Jurkat, Clone E6-1 (cell line): ENCODE data around the gene SCAMP4.

Experiments used
- DNase-seq: peaks from one replicate; pipeline ENCODE4 v3.0.0-alpha.2; 2011; ENCODE audit warnings: low read depth, low spot score
- H3K4me3 ChIP-seq: 2 replicates; pipeline ENCODE4 v1.5.1; 2011; ENCODE audit warnings: mild to moderate bottlenecking, low read length, control low read depth, moderate library complexity

Gene SCAMP4

DNA sequence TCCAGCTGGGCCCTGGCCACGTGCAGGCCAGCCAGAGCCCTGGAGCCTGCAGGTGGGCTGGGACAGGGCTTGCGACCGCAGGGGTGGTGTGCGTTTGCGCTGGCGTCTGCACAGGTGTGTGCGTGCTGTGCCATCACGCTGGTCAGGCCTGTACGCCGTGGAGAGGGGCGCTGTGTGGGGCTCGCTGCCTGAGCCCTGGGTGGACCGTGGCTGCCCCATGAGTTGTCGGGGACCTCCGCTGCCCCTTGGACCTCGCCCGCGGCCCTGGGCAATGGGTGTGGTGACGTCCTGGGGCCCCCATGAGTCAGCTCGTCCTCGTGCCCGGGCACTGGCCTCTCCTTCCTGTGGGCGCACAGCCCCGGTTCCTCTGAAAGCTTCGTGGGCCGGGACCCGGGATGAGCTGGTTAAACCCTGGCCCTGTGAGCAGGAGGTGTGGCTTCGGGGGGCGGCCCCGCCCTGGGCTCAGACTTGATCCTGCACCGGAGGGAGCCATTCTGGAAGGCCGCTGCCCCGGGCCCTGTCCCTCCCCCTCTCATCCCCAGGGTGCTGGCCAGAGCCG is 42.5 kb downstream of the SCAMP4 start:
- no peak overlapping the region for H3K4me3 ChIP-seq
- DNase-seq = no peak

DNA sequence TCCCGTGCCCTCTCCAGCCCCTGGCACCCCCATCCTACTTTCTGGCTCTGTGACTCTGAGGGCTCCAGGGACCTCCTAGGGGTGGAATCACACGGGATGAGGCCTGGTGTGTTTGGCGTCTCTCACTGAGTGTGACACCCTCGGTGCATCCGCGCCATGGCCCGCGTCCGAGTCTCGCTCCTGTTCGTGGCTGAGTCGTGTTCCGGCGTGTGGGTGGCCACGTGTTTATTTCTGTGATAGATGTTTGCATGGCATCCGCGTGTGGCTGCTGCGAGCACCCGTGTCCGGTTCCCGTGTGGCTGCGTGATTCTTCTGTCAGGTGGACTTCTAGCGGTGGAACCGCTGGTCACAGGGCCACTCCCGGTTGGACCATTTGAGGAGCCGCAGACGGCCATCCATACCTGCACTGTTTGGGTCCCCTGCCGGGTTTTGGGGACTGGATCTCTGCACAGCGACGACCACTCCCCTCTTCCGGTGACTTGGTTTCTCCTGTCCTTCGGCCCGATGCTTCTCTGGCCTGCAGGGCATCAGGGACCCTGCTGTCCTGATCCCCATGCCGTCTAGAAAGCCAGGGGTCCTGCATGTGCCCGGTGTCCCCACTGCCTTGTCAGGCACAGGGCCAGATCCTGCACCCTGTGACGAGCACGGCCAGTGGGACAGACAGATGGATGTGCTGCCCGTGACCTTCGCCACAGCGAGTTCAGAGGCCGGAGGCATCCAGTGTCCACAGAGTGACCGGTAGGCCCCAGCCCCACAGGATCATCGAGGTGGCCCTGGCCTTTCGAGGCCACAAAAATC is 44.3 kb downstream of the SCAMP4 start:
- DNase-seq = no peak
- no peak overlapping the region for H3K4me3 ChIP-seq

DNA sequence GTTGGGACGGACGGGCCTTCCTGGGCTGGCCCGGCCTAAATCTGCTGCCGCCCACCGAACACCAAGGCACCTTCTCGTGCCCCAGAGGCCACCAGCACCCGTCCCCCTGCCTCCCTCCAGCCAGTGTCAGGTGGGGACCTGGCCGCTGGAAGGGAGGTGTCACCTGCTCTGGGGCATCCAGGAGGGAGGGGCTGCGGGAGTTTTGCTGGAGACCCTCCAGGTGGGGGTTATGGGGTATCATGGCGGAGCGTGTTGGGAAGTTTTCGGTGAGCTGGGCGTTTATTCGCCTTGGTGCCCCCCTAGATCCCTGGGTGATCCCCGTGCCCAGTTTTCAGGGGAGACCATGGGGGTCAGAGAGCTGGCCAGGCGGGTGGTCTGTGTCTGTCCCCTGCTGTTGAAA is 45.4 kb downstream of the SCAMP4 start:
- no peak for DNase-seq

DNA sequence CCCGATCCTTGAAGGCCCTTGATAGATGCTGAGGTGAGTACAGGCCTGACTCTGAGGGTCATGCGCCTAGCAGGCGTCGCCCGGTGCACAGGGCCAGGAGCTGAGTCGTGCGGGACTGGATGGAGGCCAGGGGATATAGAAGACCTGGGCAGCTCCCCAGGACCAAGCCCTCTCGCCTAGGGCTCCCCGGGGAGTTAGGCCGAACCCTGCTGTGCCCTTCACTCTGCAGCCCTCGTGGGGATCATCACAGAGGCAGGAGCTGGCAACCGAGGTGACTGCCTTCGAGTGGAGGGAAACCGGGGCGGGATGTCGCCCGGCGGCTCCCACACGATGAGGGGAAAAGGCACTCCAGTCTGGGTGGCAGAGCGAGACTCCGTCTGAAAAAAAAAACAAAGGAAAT is 47.4 kb downstream of the SCAMP4 start:
- no peak overlapping the region for H3K4me3 ChIP-seq
- no peak for DNase-seq

More for the DNA sequence above, 45.4 kb downstream of the SCAMP4 start:
- no peak overlapping the region for H3K4me3 ChIP-seq

DNA sequence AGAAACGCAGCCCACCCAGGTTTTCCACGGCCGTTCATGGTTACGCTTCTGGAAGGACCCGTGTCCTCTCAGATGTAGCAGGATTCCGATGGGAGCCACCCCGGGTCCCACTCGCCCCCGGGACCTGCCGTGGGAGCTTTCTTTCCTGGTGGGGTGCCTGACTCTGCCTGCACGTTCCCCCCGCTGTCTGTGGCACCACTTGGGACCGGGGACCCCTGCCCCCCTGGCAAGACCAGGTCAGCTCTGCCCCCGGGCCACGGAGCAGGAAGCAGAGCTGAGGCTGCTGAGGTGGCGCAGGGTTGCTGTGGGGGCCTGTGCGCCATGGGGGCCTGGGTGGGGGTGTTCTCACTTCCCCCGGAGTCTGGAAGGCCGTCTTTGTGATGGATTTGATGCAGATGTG is 47.8 kb downstream of the SCAMP4 start:
- no peak overlapping the region for H3K4me3 ChIP-seq
- DNase-seq = no peak

DNA sequence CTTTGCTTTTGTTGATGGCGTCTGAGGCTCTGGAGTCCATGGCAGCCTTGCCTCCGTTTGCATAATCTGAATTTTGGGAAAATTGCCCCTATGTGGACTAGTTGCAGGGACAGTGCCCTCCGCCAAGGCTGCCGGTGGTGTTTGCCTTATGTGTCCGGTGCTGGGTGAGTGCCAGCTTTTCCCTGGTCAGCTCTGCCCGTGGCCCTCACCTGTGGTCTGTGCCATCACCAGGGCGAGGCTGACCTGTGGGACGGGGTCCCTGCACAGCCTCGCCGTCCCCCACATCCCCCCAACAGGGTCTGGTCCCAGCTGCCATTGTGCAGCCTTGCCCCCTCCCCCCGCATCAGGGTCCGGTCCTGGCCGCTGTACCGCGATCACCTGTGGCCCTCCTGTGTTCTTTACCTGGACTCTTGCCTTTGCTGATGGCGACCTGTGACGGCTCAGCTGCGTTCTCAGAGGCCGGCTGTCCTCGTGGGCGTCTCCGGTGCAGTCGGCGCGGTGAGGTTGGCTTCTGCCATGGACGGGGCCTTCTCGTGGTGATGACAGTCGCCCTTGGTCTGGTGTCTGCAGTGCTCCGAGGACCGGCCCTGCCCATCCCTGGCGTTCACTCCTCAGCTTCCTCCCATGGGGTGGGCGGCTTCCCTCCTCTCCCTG is 48.4 kb downstream of the SCAMP4 start:
- DNase-seq = no peak
- no peak overlapping the region for H3K4me3 ChIP-seq

DNA sequence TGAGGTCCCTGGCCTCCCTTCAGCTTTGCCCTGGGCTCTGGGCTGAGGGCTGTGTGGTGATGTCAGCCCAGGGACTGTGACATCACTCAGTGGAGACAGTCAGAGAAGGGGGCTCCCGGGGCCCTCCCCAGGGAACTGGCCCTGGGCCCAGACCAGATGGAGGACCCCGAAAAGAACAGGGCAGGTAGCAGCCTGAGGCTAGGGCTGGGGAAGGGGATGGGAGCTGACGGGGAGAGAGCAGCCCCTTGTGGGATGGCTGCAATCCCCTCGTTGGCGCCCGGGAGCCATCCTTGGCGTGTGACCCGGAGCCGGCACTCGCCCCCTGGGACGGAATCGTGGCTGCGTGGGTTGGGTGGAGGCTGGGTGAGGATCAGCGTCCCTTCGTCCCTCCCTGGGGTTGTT is 49.3 kb downstream of the SCAMP4 start:
- DNase-seq = no peak
- H3K4me3 ChIP-seq = no peak overlapping the region

DNA sequence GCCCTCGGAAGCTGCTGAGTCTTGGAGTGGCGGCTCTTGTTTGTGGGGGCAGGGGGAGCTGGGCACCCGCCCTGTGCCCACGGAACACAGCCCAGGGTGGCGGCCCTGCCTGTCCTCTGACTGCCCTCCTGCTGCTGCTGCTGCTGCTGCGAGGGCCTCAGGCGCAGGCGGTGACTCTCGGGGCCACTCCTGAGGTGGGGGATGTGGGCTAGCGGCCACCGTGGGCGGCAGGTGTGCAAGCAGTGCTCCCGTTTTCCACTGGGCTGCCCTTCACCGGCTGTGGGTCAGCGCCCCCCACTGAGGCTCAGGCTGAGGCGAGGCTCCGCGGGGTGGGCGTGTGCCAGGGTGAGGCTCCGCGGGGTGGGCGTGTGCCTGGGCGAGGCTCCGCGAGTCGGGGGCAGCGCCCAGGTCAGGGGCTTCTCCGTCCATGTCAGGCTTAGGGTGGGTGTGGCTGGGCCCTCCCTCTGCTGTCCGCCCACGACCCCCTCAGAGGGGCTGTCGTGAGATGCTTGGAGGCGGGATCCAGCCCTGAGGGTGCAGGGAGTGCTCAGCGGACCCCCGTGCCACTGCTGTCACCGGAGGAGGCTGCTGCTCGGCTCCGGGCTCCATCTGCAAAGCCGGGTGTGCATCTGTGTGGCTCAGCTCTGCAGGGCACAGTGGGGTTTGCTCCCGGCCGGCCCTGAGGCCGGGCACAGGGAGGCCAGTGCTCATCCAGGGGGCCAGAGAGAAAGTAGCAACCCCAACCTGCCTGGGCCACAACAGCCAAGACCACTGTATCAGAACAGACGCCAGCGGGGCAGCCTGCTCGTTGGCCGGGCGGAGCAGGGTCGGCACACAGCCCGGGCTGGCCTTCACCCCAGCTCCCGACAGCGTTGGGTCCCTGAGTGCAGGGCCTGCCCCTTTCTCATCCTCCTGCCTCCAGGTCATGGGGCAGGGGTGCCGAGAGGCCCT is 50.2 kb downstream of the SCAMP4 start:
- no peak for DNase-seq
- no peak overlapping the region for H3K4me3 ChIP-seq

DNA sequence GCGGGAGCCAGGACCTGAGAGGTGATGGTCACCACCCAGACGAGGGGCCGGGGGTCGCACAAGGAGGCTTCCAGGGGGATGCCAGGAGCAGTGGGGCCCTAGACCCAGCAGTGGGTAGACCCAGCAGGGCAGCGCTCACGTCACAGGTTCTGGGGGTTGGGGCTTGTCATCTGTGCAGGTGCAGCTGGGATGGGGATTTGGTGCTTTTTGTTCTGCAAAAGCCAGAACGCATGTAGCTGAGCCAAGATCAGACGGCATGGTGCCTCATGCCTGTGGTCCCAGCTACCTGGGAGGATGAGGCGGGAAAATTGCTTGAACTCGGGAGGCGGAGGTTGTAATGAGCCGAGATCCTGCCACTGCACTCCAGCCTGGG is 50.9 kb downstream of the SCAMP4 start:
- no peak for DNase-seq

DNA sequence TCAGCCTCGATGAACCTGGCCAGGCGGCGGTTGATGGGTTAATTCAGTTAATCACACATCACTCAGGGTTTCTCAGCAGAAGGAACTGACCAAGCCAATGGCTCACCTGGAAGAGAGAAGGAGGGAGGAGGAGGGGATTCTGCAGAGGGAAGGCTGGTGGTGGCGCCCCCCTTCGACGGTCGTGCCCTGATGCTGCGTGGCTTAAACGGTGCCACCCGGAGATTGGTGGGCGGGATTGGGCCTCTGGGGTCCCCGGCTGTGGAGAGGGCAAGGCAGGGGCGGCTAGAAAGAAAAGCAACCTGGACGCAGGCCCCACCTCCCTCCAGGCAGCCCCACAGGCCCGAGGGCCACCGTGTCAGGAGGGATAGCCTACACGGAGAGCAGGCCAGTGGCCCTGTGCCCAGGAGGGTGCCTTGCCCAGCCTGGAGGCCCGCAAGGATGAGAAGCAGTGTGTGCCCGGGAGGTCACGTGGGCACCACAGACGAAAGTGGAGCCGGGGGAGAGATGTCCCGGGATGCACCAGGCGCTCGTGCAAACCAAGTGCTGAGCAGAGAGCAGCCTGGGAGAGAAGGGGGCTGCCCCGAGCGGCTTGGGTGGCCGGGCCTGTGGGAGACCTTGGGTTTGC is 51.8 kb downstream of the SCAMP4 start:
- no peak overlapping the region for H3K4me3 ChIP-seq
- no peak for DNase-seq

More for the DNA sequence above, 50.9 kb downstream of the SCAMP4 start:
- H3K4me3 ChIP-seq = no peak overlapping the region

DNA sequence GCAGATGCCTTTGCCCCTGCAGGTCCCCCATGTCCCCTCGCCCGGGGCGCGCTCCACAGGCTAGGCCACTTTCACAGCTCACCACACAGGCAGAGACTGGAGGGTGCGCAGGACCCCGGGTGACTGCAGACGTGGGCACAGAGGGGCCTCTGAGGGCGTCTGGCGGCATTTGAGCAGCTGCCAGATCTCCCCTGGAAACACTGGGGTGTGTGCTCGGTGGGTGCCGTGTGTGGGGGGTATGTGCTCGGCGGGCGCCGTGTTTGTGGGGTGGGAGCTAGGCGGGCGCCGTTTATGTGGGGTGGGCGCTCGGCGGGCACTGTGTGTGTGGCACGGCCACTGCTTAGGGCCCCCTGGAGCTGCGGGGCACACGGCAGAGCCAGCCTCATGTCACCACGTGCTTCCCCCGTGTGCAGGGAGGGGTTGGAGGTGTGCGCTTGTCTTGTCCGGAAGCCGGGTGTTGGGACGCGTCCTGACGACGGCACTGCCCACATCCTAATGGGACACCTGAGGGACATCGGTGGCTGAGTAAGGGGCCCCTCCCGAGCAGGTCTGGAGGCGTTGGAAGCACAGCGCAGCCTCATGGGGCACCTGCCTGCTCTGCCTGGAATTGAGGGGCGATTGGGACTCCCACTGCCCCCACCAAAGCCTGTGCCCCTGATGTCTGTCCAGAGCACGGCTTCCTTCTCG is 52.5 kb downstream of the SCAMP4 start:
- no peak overlapping the region for H3K4me3 ChIP-seq
- no peak for DNase-seq

DNA sequence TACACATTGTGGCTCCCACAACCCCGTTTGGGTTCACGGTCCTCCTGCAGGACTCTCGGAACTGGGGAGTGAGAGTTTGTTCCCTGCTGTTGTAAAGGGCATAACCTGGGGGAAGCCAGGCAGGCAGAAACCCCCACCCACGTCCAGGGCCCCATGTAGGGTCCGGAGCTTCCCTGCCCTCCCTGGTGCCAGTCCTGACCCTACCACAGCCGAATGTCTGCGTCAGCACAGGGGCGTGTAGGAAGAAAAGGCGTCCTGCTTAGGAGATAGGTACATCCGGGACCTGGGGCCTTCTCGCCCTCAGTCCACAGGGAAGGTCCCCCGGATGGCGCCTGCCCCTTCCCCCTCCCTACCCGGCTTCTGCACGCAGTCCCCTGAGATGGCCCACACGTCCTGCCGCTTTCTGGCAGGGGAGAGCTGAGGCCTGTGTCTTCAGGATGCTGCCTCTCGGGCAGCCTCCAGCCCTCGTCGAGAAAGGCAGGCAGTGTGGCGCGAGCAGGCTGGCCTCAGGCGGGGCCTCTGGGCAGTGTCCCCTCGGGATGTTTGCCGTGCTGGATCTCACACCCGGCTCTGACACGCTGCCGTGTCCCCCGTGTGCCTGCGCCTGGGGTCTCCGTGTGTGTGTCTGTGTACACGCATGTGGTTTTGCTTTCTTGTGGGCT is 54.9 kb downstream of the SCAMP4 start:
- H3K4me3 ChIP-seq = no peak overlapping the region
- DNase-seq = no peak

DNA sequence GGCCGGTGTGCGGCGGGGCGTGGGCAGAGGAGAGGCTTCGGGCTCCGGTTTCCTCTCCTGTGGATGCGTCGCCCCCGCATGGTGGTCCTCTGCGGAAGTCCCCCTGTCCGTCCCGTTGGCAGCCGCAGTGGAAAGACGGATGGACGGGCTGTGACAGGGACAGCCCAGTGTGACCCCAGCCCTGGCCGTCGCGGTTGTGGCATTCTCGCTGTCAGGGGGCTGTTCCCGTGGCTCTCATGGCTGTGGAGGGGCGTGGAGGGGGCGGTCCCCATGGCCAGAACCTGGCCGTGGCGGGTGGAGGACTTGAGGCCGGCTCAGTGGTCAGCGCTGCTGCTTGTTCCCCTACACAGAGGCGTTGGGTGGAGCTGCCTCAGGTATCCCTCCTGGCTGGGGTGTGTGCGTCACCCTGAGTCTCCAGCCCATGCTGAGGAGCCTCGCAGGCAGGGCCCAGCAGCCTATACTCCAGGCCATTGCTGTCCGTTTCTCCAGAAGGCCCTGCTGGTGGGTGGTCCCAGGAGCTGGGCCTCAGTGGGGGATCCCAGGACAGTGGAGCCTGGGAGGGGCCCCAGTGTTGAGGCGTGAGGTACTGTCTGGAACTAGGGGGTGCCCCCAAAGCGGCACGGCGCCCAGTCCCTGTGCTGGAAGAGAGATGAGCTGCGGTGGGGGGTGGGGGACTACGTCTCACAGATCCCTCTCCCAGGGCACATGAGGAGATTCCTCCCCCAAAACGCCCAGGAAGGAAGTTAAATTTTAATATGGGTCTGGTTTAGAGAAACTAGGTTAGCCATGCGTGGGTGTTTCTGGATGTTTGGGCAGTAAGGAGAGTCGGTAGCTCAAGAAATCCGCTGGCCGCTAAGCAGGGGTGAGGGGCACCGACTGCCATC is 56.0 kb downstream of the SCAMP4 start:
- no peak overlapping the region for H3K4me3 ChIP-seq
- no peak for DNase-seq

DNA sequence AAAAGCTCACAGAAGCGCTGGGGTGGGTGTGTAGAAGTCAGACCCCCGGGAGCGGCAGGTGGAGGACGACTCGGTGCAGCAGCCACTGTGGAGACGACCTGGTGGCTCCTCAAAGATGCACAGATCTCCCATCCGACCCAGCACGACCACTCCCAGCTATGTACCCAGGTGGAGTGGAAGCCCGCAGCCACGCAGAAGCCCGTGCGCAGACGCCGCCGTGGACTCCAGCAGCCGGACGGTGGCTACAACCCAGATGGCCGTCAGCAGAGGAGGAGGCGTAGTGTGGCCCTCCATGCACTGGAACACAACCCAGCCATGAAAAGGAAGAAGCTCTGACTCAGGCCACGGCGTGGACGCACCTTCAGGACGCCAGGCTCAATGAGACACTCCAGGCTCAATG is 57.5 kb downstream of the SCAMP4 start:
- DNase-seq = no peak
- no peak overlapping the region for H3K4me3 ChIP-seq

DNA sequence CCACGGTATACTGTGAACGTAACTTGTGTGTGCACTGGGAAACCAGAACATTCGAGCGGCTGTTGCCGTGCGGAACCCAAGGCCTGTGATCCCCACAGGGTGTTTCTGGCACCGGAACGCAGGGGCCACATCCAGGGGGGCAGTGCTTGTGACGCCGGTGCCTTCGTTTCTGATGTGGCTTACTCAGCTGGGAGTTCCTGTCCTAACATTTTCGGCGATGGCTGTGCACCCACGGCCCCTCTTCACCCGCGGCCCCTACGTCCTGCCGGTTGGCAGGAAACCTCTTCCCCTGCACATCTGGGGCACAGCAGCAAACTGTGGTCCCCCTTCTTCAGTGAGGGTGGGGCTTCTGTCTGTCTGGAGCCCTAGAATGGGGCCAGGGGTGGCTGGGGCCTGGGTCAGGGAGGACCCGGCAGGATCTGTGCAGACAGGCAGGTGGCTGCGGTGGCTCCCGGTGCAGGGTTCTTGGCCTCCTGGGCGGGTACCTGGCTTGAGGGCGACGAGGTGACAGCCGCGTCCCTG is 61.9 kb downstream of the SCAMP4 start:
- peak; percentile 59 for DNase-seq
- H3K4me3 ChIP-seq = peak overlapping the region; percentile 13

DNA sequence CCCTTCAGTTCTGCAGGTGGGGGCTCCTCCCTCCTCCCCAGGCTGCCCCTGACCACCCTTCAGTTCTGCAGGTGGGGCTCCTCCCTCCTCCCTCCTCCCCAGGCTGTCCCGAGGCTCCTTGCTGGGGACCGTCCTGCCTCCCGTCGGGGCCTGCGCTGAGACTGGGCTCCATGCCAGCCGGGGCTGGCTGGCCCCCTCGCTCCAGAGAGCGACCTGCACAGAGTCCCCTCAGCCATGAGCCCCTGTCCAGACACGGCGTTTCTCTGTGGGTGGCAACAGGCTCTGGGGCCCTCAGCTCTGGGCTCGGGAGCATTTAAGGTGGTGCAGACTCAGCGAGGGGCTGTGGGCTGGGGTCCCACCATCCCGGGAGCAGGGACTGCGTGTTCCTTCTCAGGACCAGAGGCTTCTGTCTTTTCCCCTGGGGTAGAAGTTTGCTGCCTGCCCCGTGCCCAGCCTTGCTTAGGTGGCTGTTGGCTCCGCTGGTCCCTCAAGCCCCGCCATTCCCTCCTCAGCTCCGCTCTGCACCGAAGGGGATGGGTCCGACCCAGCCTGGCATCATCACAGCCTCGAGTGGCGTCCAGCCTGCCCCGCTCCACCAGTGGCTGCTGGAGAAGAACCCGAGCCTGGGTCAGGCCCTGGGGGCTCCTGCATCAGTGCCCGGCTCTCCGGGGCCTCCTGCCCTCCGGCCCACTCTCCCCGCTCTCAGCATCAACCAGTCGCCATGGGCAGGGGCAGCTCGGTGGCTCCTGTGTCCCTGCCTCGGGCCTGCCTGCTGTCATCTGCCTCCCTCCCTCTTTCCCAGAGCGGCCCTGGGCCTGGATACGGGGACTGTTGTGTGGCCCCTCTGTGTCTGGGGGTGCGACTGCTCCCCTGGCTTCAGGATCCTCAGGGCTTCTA is 63.3 kb downstream of the SCAMP4 start:
- no peak overlapping the region for H3K4me3 ChIP-seq
- no peak for DNase-seq
